GM19324 (cell line): ENCODE measurements around the gene RMP24.

Experiments used
- ATAC-seq: cut with Tn5 transposase; IDR thresholded peaks from one replicate; pipeline ENCODE4 v1.9.1; 2021; ENCODE audit warnings: mild to moderate bottlenecking, moderate library complexity; ENCODE audit not compliant: unreplicated experiment, low FRiP score

The RMP24 gene

DNA sequence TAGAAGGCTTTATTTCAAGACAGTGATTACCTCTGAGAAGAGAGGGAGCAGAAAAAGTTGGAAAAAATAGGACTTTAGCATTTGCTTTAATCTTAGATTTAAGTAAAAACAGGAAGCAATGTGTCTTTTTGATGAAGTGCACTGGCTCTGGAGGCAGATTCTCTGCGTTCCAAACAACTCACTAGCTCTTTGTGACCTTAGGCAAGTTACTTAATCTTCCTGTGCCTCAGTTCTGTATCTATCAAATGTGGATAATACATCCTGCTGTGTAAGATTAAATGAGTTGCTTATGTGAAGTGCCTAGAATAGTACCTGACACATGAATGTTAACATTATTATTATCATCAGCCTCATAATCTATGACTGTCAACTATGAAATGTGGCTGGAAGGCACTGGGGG is 52.5 kb downstream of the RMP24 start:
- no peak for ATAC-seq

DNA sequence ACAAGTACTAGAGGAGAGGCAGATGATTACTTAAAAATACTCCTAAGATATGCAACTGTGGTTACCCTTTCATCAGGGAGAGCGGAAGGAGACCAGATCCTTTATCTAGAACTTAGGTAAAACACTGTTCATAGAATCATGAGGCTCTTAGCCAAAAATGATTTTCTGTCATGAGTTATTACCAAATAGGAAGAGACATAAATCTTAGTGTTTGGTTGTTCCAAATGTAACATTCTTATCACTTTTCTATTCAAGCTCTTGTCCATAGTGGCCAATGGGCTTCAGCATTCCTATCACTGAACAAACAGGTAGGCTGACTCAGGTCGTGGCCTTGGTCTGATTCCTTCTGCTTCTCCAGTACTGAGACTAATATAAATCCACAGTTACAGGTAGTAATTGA is 56.4 kb downstream of the RMP24 start:
- ATAC-seq: no peak
